HepG2 (cell line): ENCODE measurements around the gene SGMS1. TPM values are rescaled to one million over a fixed set of nuclear protein-coding genes. Genes with fewer than 3 reads are reported as not detected.
A peak's percentile ranks its signal among the peaks of the same experiment; 100 is the strongest.

ENCODE experiments used
- ARID5B ChIP-seq: IDR thresholded peaks from 2 replicates; pipeline ENCODE4 v1.4.0; 2020; ENCODE audit warnings: mild to moderate bottlenecking, missing genetic modification reagents
- CEBPG ChIP-seq: IDR thresholded peaks from 2 replicates; pipeline ENCODE4 v1.6.1; 2016
- DNMT3B ChIP-seq: conservative IDR thresholded peaks from 2 replicates; pipeline ENCODE4 v1.6.1; 2016; ENCODE audit warnings: missing biosample characterization, control low read depth
- GLI4 ChIP-seq: sonication (generic); formaldehyde crosslinking; IDR thresholded peaks from 2 replicates; pipeline ENCODE4 v1.5.1; 2020; ENCODE audit warnings: missing genetic modification reagents, mild to moderate bottlenecking, moderate library complexity, borderline replicate concordance
- GRHL1 ChIP-seq: sonication (generic); formaldehyde crosslinking; conservative IDR thresholded peaks from 2 replicates; pipeline ENCODE4 v1.8.0; 2022; ENCODE audit warnings: missing genetic modification reagents
- GTF3A ChIP-seq: sonication (generic); formaldehyde crosslinking; conservative IDR thresholded peaks from 2 replicates; pipeline ENCODE4 v1.4.0; 2020; ENCODE audit warnings: mild to moderate bottlenecking, missing genetic modification reagents
- POGK ChIP-seq: sonication (generic); formaldehyde crosslinking; conservative IDR thresholded peaks from 2 replicates; pipeline ENCODE4 v1.8.0; 2022; ENCODE audit warnings: mild to moderate bottlenecking, moderate library complexity, missing genetic modification reagents
- POLR2AphosphoS2 ChIP-seq: IDR thresholded peaks from 2 replicates; pipeline ENCODE4 v1.6.1; 2011; ENCODE audit warnings: low read depth, low read length, improper control_type of control experiment
- PREB ChIP-seq: sonication (generic); formaldehyde crosslinking; IDR thresholded peaks from 2 replicates; pipeline ENCODE4 v1.4.0; 2020; ENCODE audit warnings: missing genetic modification reagents
- RBM22 ChIP-seq: fragments of 200-400 bp; formaldehyde crosslinking; optimal IDR thresholded peaks from 2 replicates; pipeline ENCODE3; 2017; ENCODE audit warnings: mild to moderate bottlenecking, low read length, moderate library complexity
- TEF ChIP-seq: sonication (generic); formaldehyde crosslinking; IDR thresholded peaks from 2 replicates; pipeline ENCODE4 v1.5.0; 2020; ENCODE audit warnings: missing genetic modification reagents
- WIZ ChIP-seq: sonication (generic); formaldehyde crosslinking; IDR thresholded peaks from 2 replicates; pipeline ENCODE4 v1.5.1; 2020; ENCODE audit warnings: mild to moderate bottlenecking, missing genetic modification reagents
- ZBTB38 ChIP-seq: sonication (generic); formaldehyde crosslinking; IDR thresholded peaks from 2 replicates; pipeline ENCODE4 v1.5.1; 2020; ENCODE audit warnings: mild to moderate bottlenecking, missing genetic modification reagents
- ZKSCAN8 ChIP-seq: IDR thresholded peaks from 2 replicates; pipeline ENCODE4 v1.6.1; 2016; ENCODE audit warnings: borderline replicate concordance, missing genetic modification reagents, missing compliant biosample characterization
- ZMYM2 ChIP-seq: sonication (generic); formaldehyde crosslinking; IDR thresholded peaks from 2 replicates; pipeline ENCODE4 v1.8.0; 2022; ENCODE audit warnings: mild to moderate bottlenecking, missing genetic modification reagents
- ZNF24 ChIP-seq: fragments of 450-650 bp; IDR thresholded peaks from 2 replicates; pipeline ENCODE4 v1.6.1; 2017; ENCODE audit warnings: antibody characterized with exemption, mild to moderate bottlenecking
- ZNF3 ChIP-seq: IDR thresholded peaks from 2 replicates; pipeline ENCODE4 v1.7.0; 2017; ENCODE audit warnings: inconsistent platforms
- ZNF333 ChIP-seq: sonication (generic); formaldehyde crosslinking; IDR thresholded peaks from 2 replicates; pipeline ENCODE4 v1.4.0; 2020; ENCODE audit warnings: mild to moderate bottlenecking, missing genetic modification reagents, borderline replicate concordance
- ZNF577 ChIP-seq: sonication (generic); formaldehyde crosslinking; IDR thresholded peaks from 2 replicates; pipeline ENCODE4 v1.4.0; 2020; ENCODE audit warnings: mild to moderate bottlenecking, low read depth, missing genetic modification reagents, borderline replicate concordance
- polyA plus RNA-seq, 8 experiments: library from polyadenylated mRNA; depleted of rRNA in 3 of 8; stranded (reverse) in 7 of 8; unstranded in 1 of 8; fragments of >200 nt; fragmentation: Illumina TruSeq in 4 of 8; extraction: Trizol in 4 of 8; gene quantifications; 2 replicates each; pipeline versions ENCODE4 v1.2.1 to v1.2.3, GENCODE V29; 2011 to 2016; ENCODE audit warnings: low read depth in 4 of 8, missing spikeins in 1 of 8, mixed read lengths in 1 of 8; ENCODE audit not compliant: insufficient read depth in 1 of 8
- total RNA-seq, 5 experiments: library from RNA; depleted of rRNA; stranded (reverse); fragments of >200 nt; fragmentation: Illumina TruSeq; extraction: Trizol; gene quantifications; 2 replicates each; pipeline ENCODE4 v1.2.3, GENCODE V29; 2016; ENCODE audit warnings: low read depth in 1 of 5
- TF ChIP-seq, protein P1 (sequence below): sonication (generic); formaldehyde crosslinking; IDR thresholded peaks from 2 replicates; pipeline ENCODE4 v1.4.0; 2020; ENCODE audit warnings: mild to moderate bottlenecking, missing genetic modification reagents, borderline replicate concordance

Gene SGMS1
- total and polyA plus RNA-seq, 2 of the 13 experiments (the other 11 are each of a cell fraction or from before 2014, with no cell fraction given), result 6.5 to 15.1 TPM

DNA sequence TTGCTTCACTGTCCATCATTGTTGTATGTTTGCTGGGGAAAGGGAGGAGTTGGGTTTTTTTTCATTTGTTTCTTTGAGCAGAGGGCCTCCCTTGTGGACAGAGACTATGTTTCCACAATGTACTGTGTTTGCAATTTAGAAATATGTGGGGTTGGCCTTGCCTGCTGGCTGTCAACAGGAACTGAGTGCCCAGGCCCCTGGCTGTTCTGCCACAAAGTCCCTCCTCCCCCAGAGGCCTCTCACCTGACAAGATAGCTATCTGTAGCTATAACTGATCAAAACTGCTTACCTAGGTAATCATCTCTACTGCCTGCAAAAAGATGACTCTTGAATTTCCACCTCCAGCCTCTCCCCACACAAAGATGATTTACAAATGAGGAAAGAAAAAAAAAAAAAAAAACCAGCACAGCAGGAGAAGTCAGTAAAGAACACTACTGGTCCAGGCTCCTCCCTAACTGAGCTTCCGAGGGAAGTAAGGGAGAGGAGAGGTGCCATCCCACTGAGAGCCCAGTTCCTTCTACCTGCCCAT, 121.8 kb downstream of the SGMS1 start (continued):
- TF ChIP-seq POGK (CRISPR knock-in tag) (no peak), ZNF3 (no peak), ZMYM2 (no peak), DNMT3B (CRISPR knock-in tag) (no peak), ZNF24 (no peak), ZBTB38 (CRISPR knock-in tag) (peak; percentile 69), POLR2AphosphoS2 (no peak), ZNF577 (CRISPR knock-in tag) (no peak), WIZ (CRISPR knock-in tag) (no peak), CEBPG (CRISPR knock-in tag) (peak; percentile 54), GTF3A (CRISPR knock-in tag) (no peak), ZKSCAN8 (CRISPR knock-in tag) (peak; percentile 60; the same call in 1 of the 2 replicates), TEF (CRISPR knock-in tag) (no peak), PREB (CRISPR knock-in tag) (no peak), GRHL1 (CRISPR knock-in tag) (no peak), ZNF333 (CRISPR knock-in tag) (no peak), RBM22 (no peak), ARID5B (CRISPR knock-in tag) (peak; percentile 89), GLI4 (CRISPR knock-in tag) (no peak)
- TF ChIP-seq, protein P1, sequence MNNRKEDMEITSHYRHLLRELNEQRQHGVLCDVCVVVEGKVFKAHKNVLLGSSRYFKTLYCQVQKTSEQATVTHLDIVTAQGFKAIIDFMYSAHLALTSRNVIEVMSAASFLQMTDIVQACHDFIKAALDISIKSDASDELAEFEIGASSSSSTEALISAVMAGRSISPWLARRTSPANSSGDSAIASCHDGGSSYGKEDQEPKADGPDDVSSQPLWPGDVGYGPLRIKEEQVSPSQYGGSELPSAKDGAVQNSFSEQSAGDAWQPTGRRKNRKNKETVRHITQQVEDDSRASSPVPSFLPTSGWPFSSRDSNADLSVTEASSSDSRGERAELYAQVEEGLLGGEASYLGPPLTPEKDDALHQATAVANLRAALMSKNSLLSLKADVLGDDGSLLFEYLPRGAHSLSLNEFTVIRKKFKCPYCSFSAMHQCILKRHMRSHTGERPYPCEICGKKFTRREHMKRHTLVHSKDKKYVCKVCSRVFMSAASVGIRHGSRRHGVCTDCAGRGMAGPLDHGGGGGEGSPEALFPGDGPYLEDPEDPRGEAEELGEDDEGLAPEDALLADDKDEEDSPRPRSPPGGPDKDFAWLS (CRISPR knock-in tag), result no peak
